ENCODE measurements around the gene ADORA2A.

- no peak for TF ChIP-seq CTCF (IDR thresholded peaks at IDR 0.05; ENCODE audit: low read depth, low read length, poor library complexity, severe bottlenecking)
- no peak for TF ChIP-seq EZH2phosphoT487 (IDR thresholded peaks at IDR 0.05; ENCODE audit: borderline replicate concordance, low read length)
Observed at GRCh38 chr22:24466716-24467328, 39.4 kb downstream of the ADORA2A start.
